A549 (cell line): Measurements from ENCODE around the gene BCDIN3D. TPM values are rescaled to one million over a fixed set of nuclear protein-coding genes. Genes with fewer than 3 reads are reported as not detected.
"Not testable (repeated sequence)": the region's sequence is repeated elsewhere in the genome, so short reads cannot be mapped to it uniquely, and the experiment has no call there.

Experiments used
- ATAC-seq, 2 experiments: fragments of 200-7000 bp in 1 of 2; fragments of >200 bp in 1 of 2; cut with Nextera tagmentation in 1 of 2; cut with Tn5 transposase in 1 of 2; 3 replicates each; pipeline versions ENCODE4 v1.8.0 to v1.9.1; 2018 to 2020; ENCODE audit warnings: mild to moderate bottlenecking in 1 of 2, moderate library complexity in 1 of 2
- CTCF ChIA-PET: fragments of 300-600 bp; sonication (Branson Sonifier 250); formaldehyde crosslinking; extraction: SDS; loops from one replicate; lab custom pipeline; 2021; ENCODE audit warnings: antibody characterized with exemption, inconsistent platforms; lab: Yijun Ruan, JAX
- POLR2A ChIA-PET: fragments of 350-600 bp; formaldehyde crosslinking; extraction: SDS; loops from one replicate; lab custom pipeline; 2021; ENCODE audit warnings: antibody characterized with exemption, inconsistent platforms; lab: Yijun Ruan, JAX
- DNase-seq, 2 experiments: peaks; one replicate each; pipeline versions ENCODE4 v3.0.0 to v3.0.0-alpha.2; 2011 to 2016; ENCODE audit warnings: low read depth in 1 of 2, low spot score in 1 of 2
- FAIRE-seq: peaks from 2 replicates; lab custom pipeline; 2011; peaks lifted over from hg19 to GRCh38; lab: Jason Lieb, UNC
- H3K27ac ChIP-seq, 2 experiments: fragments of >200 bp; sonication (Bioruptor Twin); formaldehyde crosslinking; 3 replicates each; pipeline ENCODE4 v1.5.1; 2016 to 2017
- H3K4me1 ChIP-seq: fragments of >200 bp; sonication (Bioruptor Twin); formaldehyde crosslinking; 3 replicates; pipeline ENCODE4 v1.6.1; 2016
- H3K4me2 ChIP-seq: fragments of >200 bp; sonication (Bioruptor Twin); formaldehyde crosslinking; 3 replicates; pipeline ENCODE4 v1.6.1; 2016
- H3K4me3 ChIP-seq: fragments of >200 bp; sonication (Bioruptor Twin); formaldehyde crosslinking; 3 replicates; pipeline ENCODE4 v1.5.1; 2016
- H3K9me3 ChIP-seq: fragments of >200 bp; sonication (Bioruptor Twin); formaldehyde crosslinking; 3 replicates; pipeline ENCODE4 v1.6.1; 2016
- FOSB ChIP-seq: fragments of 250-450 bp; sonication (Bioruptor Pico); IDR thresholded peaks from 2 replicates; pipeline ENCODE4 v1.5.0; 2020; ENCODE audit warnings: mild to moderate bottlenecking, moderate library complexity
- FOSL2 ChIP-seq, 2 experiments: fragments of 450-650 bp in 1 of 2; fragments of >200 bp in 1 of 2; sonication (Bioruptor Twin) in 1 of 2; formaldehyde crosslinking; IDR thresholded peaks; 2 replicates each; pipeline versions ENCODE4 v1.5.0 to v1.6.1; 2016 to 2020; ENCODE audit warnings: mild to moderate bottlenecking in 1 of 2, moderate library complexity in 1 of 2
- FOXS1 ChIP-seq: fragments of 250-450 bp; sonication (Bioruptor Pico); IDR thresholded peaks from 2 replicates; pipeline ENCODE4 v1.5.0; 2020; ENCODE audit warnings: mild to moderate bottlenecking, moderate library complexity
- HOXB13 ChIP-seq: fragments of 250-450 bp; sonication (Bioruptor Pico); IDR thresholded peaks from 2 replicates; pipeline ENCODE4 v1.5.0; 2020; ENCODE audit warnings: low read depth, mild to moderate bottlenecking, moderate library complexity
- HOXB5 ChIP-seq: fragments of 250-450 bp; sonication (Bioruptor Pico); IDR thresholded peaks from 2 replicates; pipeline ENCODE4 v1.5.0; 2020; ENCODE audit warnings: mild to moderate bottlenecking, moderate library complexity
- KDM1A ChIP-seq: fragments of 200-600 bp; sonication (generic); IDR thresholded peaks from 2 replicates; pipeline ENCODE4 v1.6.1; 2016; ENCODE audit warnings: low read depth, mild to moderate bottlenecking
- NPAS2 ChIP-seq: fragments of 250-450 bp; sonication (Bioruptor Pico); IDR thresholded peaks from 2 replicates; pipeline ENCODE4 v1.8.0; 2022; ENCODE audit warnings: mild to moderate bottlenecking, moderate library complexity, borderline replicate concordance
- NR3C1 ChIP-seq: fragments of >200 bp; sonication (Bioruptor Twin); formaldehyde crosslinking; IDR thresholded peaks from 3 replicates; pipeline ENCODE4 v1.6.1; 2017
- TFCP2L1 ChIP-seq: fragments of 250-450 bp; sonication (Bioruptor Pico); IDR thresholded peaks from 2 replicates; pipeline ENCODE4 v1.5.0; 2021; ENCODE audit warnings: mild to moderate bottlenecking
- ZFP36 ChIP-seq: fragments of 450-650 bp; IDR thresholded peaks from 2 replicates; pipeline ENCODE4 v1.6.1; 2014; ENCODE audit warnings: borderline replicate concordance; ENCODE audit not compliant: partially characterized antibody
- ZNF302 ChIP-seq: fragments of 250-450 bp; sonication (Bioruptor Pico); IDR thresholded peaks from 2 replicates; pipeline ENCODE4 v1.9.0; 2021; ENCODE audit warnings: inconsistent platforms, mild to moderate bottlenecking, moderate library complexity
- WGBS: methylation state at CpG from one replicate; pipeline ENCODE4 v1.1.6; 2017; ENCODE audit errors: missing lambda C conversion rate; 5-methylcytosine and 5-hydroxymethylcytosine counted together
- polyA plus RNA-seq, 4 experiments: library from polyadenylated mRNA; depleted of rRNA in 3 of 4; stranded (reverse); fragments of >200 nt; fragmentation: RNase III in 1 of 4; extraction: RNeasy Plus Mini Kit Qiagen cat#74134 plus additional on column Dnase treatment in 1 of 4; gene quantifications; 2 replicates in 3 of 4; 3 replicates in 1 of 4; pipeline ENCODE4 v1.2.3, GENCODE V29; 2011 to 2017
- TF ChIP-seq, protein P1 (sequence below): fragments of 200-600 bp; sonication (generic); IDR thresholded peaks from 2 replicates; pipeline ENCODE4 v1.6.1; 2016; ENCODE audit warnings: antibody characterized with exemption, mild to moderate bottlenecking, moderate library complexity
- TF ChIP-seq, protein P2 (sequence below): fragments of >200 bp; sonication (Bioruptor Twin); formaldehyde crosslinking; IDR thresholded peaks from 2 replicates; pipeline ENCODE4 v1.6.1; 2016
- TF ChIP-seq, protein P3 (sequence below): IDR thresholded peaks from 2 replicates; pipeline ENCODE4 v1.6.1; 2012

Gene BCDIN3D
- polyA plus RNA-seq, 2 of the 4 experiments (the other 2 are of a cell fraction) = 4.2 to 5.8 TPM

DNA sequence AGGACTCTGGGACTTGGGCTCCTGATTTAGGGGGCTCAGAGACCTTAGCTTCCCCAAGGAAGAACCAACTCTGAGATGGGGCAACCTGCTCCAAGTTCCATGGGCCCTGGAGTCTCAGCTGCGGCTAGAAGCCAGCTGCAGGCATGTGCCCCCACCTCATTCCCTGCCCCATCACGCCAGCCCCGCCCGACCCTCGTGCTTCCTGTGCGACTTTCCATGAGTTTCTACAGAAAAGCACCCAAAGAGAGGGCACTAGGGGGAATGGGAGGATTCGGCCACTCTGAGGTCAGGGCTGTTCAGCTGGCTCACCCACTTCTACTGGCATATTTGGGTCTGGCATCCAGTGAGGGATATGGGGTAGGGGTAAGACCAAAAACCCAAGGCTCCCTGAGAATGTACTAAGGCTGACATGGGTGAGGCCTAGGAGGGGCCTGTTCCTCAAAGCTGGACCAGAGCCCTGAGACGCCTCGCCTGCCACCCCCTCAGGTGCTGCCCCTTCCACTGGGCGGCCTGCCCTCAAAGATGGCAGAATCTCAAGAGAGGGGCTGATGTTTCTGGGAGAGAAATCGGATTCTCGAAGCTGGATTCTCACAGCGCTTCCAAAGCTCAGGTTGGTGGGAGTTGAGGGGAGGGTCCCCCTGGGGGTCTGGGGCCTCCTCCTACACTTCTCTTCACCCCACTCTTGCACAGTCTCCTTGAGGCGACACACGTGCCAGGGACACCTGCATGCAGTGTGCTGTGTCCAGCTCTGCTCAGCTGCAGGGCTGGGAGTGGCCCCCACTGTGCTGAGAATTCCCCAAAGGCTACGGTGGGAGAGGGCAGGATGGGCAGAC, 38.7 kb upstream of the BCDIN3D start:
- FAIRE-seq = no peak
- CTCF ChIA-PET = interaction anchor here (0.6 to 4.6 kb wide), 8 partner anchors 10 to 315 kb away, joined by 3 to 42 read pairs (median 4); no protein-coding TSS in a partner anchor

DNA sequence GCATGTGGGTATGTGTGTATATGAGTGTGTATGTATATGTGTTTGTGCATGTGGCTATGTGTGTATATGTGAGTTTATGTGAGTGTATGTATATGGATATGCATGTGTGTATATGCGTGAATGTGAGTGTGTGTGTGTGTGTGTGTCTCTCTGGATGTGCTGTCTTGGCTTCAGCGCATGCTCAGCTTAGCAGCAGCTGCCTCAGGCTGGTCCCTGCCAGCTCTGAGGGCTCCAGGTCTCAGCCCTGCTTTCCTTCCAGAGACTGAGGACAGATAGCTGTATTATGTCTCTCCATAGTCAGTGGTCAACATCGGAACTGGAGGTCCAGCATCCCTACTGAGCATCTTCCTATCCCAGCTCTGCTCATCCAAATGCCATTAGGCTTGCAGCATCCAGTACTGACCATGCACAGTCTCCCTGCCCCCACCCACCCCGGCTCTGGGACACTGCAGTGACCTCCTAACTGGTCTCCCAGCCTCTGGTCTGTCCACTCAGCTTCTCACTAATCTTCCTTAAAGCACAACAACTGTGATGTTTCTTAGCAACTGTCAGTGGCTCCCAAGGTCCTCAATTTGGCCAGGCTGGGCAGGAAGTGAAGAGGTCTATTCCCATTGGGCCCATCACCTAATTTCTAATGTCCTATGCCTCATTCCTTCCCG, 38.0 kb upstream of the BCDIN3D start:
- 57% methylated on average over 5 of the region's 5 CpGs for WGBS
- no peaks in the 10 kb centered on the region for H3K4me1 ChIP-seq
- DNase-seq (no peak), FAIRE-seq (no peak), ATAC-seq (no peak)
- H3K9me3 ChIP-seq = peaks cover 7% of the 10 kb centered on the region; the same call in 1 of the 3 replicates
- ChIA-PET POLR2A (no interaction called here), CTCF (interaction anchor here (0.7 to 4.6 kb wide), 6 partner anchors 11 to 190 kb away, joined by 3 to 42 read pairs (median 4); no protein-coding TSS in a partner anchor)
- H3K4me2 ChIP-seq = no peak overlapping the region
- no peak overlapping the region for H3K4me3 ChIP-seq
- TF ChIP-seq FOSL2 (IDR thresholded peaks at IDR 0.05) (no peak), FOSL2 (CRISPR knock-in tag; IDR thresholded peaks at IDR 0.05) (no peak), TFCP2L1 (CRISPR knock-in tag) (no peak), HOXB13 (no peak), NR3C1 (no peak), NPAS2 (CRISPR knock-in tag) (no peak), KDM1A (no peak), HOXB5 (CRISPR knock-in tag) (no peak), FOXS1 (CRISPR knock-in tag) (no peak), ZNF302 (CRISPR knock-in tag) (no peak), ZFP36 (no peak), FOSB (CRISPR knock-in tag) (no peak)
- TF ChIP-seq, protein P1, sequence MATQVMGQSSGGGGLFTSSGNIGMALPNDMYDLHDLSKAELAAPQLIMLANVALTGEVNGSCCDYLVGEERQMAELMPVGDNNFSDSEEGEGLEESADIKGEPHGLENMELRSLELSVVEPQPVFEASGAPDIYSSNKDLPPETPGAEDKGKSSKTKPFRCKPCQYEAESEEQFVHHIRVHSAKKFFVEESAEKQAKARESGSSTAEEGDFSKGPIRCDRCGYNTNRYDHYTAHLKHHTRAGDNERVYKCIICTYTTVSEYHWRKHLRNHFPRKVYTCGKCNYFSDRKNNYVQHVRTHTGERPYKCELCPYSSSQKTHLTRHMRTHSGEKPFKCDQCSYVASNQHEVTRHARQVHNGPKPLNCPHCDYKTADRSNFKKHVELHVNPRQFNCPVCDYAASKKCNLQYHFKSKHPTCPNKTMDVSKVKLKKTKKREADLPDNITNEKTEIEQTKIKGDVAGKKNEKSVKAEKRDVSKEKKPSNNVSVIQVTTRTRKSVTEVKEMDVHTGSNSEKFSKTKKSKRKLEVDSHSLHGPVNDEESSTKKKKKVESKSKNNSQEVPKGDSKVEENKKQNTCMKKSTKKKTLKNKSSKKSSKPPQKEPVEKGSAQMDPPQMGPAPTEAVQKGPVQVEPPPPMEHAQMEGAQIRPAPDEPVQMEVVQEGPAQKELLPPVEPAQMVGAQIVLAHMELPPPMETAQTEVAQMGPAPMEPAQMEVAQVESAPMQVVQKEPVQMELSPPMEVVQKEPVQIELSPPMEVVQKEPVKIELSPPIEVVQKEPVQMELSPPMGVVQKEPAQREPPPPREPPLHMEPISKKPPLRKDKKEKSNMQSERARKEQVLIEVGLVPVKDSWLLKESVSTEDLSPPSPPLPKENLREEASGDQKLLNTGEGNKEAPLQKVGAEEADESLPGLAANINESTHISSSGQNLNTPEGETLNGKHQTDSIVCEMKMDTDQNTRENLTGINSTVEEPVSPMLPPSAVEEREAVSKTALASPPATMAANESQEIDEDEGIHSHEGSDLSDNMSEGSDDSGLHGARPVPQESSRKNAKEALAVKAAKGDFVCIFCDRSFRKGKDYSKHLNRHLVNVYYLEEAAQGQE = no peak
- TF ChIP-seq, protein P2, sequence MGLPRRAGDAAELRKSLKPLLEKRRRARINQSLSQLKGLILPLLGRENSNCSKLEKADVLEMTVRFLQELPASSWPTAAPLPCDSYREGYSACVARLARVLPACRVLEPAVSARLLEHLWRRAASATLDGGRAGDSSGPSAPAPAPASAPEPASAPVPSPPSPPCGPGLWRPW = no peak
- TF ChIP-seq, protein P3, sequence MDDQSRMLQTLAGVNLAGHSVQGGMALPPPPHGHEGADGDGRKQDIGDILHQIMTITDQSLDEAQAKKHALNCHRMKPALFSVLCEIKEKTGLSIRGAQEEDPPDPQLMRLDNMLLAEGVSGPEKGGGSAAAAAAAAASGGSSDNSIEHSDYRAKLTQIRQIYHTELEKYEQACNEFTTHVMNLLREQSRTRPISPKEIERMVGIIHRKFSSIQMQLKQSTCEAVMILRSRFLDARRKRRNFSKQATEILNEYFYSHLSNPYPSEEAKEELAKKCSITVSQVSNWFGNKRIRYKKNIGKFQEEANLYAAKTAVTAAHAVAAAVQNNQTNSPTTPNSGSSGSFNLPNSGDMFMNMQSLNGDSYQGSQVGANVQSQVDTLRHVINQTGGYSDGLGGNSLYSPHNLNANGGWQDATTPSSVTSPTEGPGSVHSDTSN = no peak
- H3K27ac ChIP-seq = no peak overlapping the region

More for the DNA sequence above, 38.7 kb upstream of the BCDIN3D start:
- H3K9me3 ChIP-seq = peaks cover 7% of the 10 kb centered on the region; the same call in 1 of the 3 replicates
- POLR2A ChIA-PET = no interaction called here
- no peak for TF ChIP-seq HOXB5 (CRISPR knock-in tag)
- TF ChIP-seq, all 56 proteins: peak for 0
- 64% methylated on average over 13 of the region's 16 CpGs for WGBS
- ATAC-seq (no peak), DNase-seq (no peak)
- Histone ChIP-seq H3K4me3 (no peak overlapping the region), H3K4me1 (no peaks in the 10 kb centered on the region), H3K4me2 (no peak overlapping the region), H3K27ac (no peak overlapping the region)

DNA sequence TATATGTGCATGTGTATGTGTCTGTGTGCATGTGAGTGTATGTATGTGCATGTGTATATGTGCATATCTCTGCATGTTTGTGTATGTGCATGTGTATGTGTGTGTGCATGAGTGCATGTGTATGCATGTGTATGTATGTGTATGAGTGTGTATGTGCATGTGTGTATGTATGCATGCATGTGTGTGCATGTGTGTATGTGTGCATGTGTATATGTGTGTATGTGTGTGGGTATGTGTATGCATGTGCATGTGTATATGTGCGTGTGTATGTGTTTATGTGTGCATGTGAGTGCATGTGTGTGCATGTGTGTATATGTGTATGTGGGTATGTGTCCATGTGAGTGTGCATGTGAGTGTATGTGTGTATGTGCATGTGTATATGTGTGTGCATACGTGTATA, 36.2 kb upstream of the BCDIN3D start:
- 31% methylated on average over 2 of the region's 2 CpGs for whole genome bisulfite sequencing
- ATAC-seq, H3K4me1 ChIP-seq, CTCF ChIA-PET, H3K27ac ChIP-seq, H3K4me3 ChIP-seq, FAIRE-seq, H3K4me2 ChIP-seq, H3K9me3 ChIP-seq, DNase-seq, POLR2A ChIA-PET: not testable (repeated sequence)
